Hematopoietic multipotent progenitor cell treated with erythropoietin and hydrocortisone succinate and interleukin-3 and kit ligand, for 6 days (in vitro differentiated cells): ENCODE data around the gene NEK10.
"Not testable (repeated sequence)": the region's sequence is repeated elsewhere in the genome, so short reads cannot be mapped to it uniquely, and the experiment has no call there.

Experiments
- DNase-seq: peaks from one replicate; pipeline ENCODE4 v3.0.0-alpha.2; 2015

Gene NEK10

GRCh38 chr3:27368831-27369607 lies at the start of gene NEK10:
NEK10 (minus strand) TSS chr3:27369383; CDS start chr3:27352882, 16,501 bp downstream.
- DNase-seq: peak; percentile 93

- DNase-seq: no peak
Observed at GRCh38 chr3:27415202-27415601, 46.0 kb upstream of the NEK10 start.

GRCh38 chr3:27392950-27393679 lies 23.9 kb upstream of the NEK10 start:
- peak; percentile 14 for DNase-seq

- DNase-seq: not testable (repeated sequence)
Observed at GRCh38 chr3:27392414-27392813, 23.2 kb upstream of the NEK10 start.

GRCh38 chr3:27391796-27392195 lies 22.6 kb upstream of the NEK10 start:
- no peak for DNase-seq

- no peak for DNase-seq
Observed at GRCh38 chr3:27387625-27388024, 18.4 kb upstream of the NEK10 start.

- DNase-seq: peak; percentile 27
Observed at GRCh38 chr3:27385504-27385903, 16.3 kb upstream of the NEK10 start.

GRCh38 chr3:27384191-27384590 lies 15.0 kb upstream of the NEK10 start:
- DNase-seq: no peak

- DNase-seq: no peak
Observed at GRCh38 chr3:27380433-27381357, 11.5 kb upstream of the NEK10 start.

- DNase-seq: no peak
Observed at GRCh38 chr3:27378331-27378730, 9.1 kb upstream of the NEK10 start.

- no peak for DNase-seq
Observed at GRCh38 chr3:27376109-27376772, 7.1 kb upstream of the NEK10 start.

- no peak for DNase-seq
Observed at GRCh38 chr3:27366062-27366591, 3.1 kb downstream of the NEK10 start.

GRCh38 chr3:27360113-27361078 lies 8.8 kb downstream of the NEK10 start:
- no peak for DNase-seq

- DNase-seq: no peak
Observed at GRCh38 chr3:27358372-27358771, 10.8 kb downstream of the NEK10 start.

GRCh38 chr3:27357665-27358258 lies 11.4 kb downstream of the NEK10 start:
- DNase-seq: peak; percentile 85

GRCh38 chr3:27356976-27357375 lies 12.2 kb downstream of the NEK10 start:
- no peak for DNase-seq

GRCh38 chr3:27354588-27355203 lies 14.5 kb downstream of the NEK10 start:
- DNase-seq: no peak

GRCh38 chr3:27354161-27354560 lies 15.0 kb downstream of the NEK10 start:
- DNase-seq: peak; percentile 13

GRCh38 chr3:27353221-27353620 lies 16.0 kb downstream of the NEK10 start:
- no peak for DNase-seq

GRCh38 chr3:27352047-27352446 lies 17.1 kb downstream of the NEK10 start:
- DNase-seq: no peak
